Measurements from ENCODE around the gene EMX1.

EMX1 gene

GRCh38 chr2:72983500-72984161, 66.3 kb downstream of the EMX1 start:
- no peak for DNase-seq (ENCODE audit: low spot score)
- no peak for TF ChIP-seq CTCF (IDR thresholded peaks at IDR 0.05; ENCODE audit: extremely low read depth, insufficient read depth, missing control alignments)
- in situ Hi-C loops (cut with MboI; ENCODE audit: low pct_unique_long_range_greater_than_20kb, low sequenced_read_pairs, unreplicated experiment): loop anchor here (25.0 kb wide), 1 partner anchor 179 kb away; no protein-coding TSS in a partner anchor

- no peak for DNase-seq (ENCODE audit: low spot score)
- no peak for TF ChIP-seq CTCF (IDR thresholded peaks at IDR 0.05; ENCODE audit: extremely low read depth, insufficient read depth, missing control alignments)
- in situ Hi-C loops (cut with MboI; ENCODE audit: low pct_unique_long_range_greater_than_20kb, low sequenced_read_pairs, unreplicated experiment): loop anchor here (25.0 kb wide), 1 partner anchor 178 kb away; no protein-coding TSS in a partner anchor
Observed at GRCh38 chr2:72984172-72984671, 66.9 kb downstream of the EMX1 start.

All from GM13977 (cell line).